GM13977 (cell line): ENCODE results near the gene MYADML2.

ENCODE experiments used
- DNase-seq: peaks from one replicate; pipeline ENCODE4 v3.0.0; 2012; ENCODE audit warnings: low spot score
- CTCF ChIP-seq: IDR thresholded peaks from 2 replicates; pipeline ENCODE4 v1.5.1; 2012; ENCODE audit warnings: mild to moderate bottlenecking, control low read depth; ENCODE audit not compliant: insufficient read depth; ENCODE audit errors: extremely low read depth, missing control alignments
- in situ Hi-C: fragments of 300-500 bp; cut with MboI; formaldehyde crosslinking; loops from one replicate; pipeline ENCODE4 v1.12.0; 2022; ENCODE audit warnings: low sequenced_read_pairs, low pct_unique_long_range_greater_than_20kb, mixed read lengths, inconsistent platforms; ENCODE audit not compliant: unreplicated experiment

Gene MYADML2

GRCh38 chr17:81934850-81935708 is 12.0 kb downstream of the MYADML2 start:
- in situ Hi-C loops: no loop called here
- TF ChIP-seq CTCF: no peak

GRCh38 chr17:81934098-81934757 is 12.8 kb downstream of the MYADML2 start:
- in situ Hi-C loops: no loop called here
- no peak for DNase-seq
- no peak for TF ChIP-seq CTCF

More at GRCh38 chr17:81934850-81935708, 12.0 kb downstream of the MYADML2 start:
- DNase-seq: no peak

GRCh38 chr17:81933178-81933699 is 13.8 kb downstream of the MYADML2 start:
- no peak for TF ChIP-seq CTCF

GRCh38 chr17:81932333-81932983 is 14.6 kb downstream of the MYADML2 start:
- no peak for TF ChIP-seq CTCF
- DNase-seq: no peak
- in situ Hi-C loops: no loop called here

More at GRCh38 chr17:81933178-81933699, 13.8 kb downstream of the MYADML2 start:
- in situ Hi-C loops: no loop called here
- DNase-seq: no peak

- DNase-seq: no peak
- no peak for TF ChIP-seq CTCF
- in situ Hi-C loops: no loop called here
These were observed 15.3 kb downstream of the MYADML2 start for GRCh38 chr17:81931557-81932332.

GRCh38 chr17:81931189-81931556 is 15.9 kb downstream of the MYADML2 start:
- in situ Hi-C loops: no loop called here
- TF ChIP-seq CTCF: no peak
- no peak for DNase-seq
